Right atrium auricular region (tissue), 2 donors: ENCODE data around the gene COL11A2. TPM values are rescaled to one million over a fixed set of nuclear protein-coding genes. Genes with fewer than 3 reads are reported as not detected.

Source experiments
- DNase-seq: peaks from one replicate; pipeline ENCODE4 v3.0.0-alpha.2; 2019; ENCODE audit warnings: low spot score
- H3K27ac ChIP-seq, 2 donors: fragments of 200-600 bp; sonication (generic); 1 replicate in 1 of 2; 2 replicates in 1 of 2; pipeline ENCODE4 v1.5.1; 2016 to 2019
- H3K27me3 ChIP-seq, 2 donors: fragments of 200-600 bp; sonication (generic); one replicate each; pipeline versions ENCODE4 v1.5.1 to v1.6.0; 2017 to 2019
- H3K36me3 ChIP-seq: fragments of 200-600 bp; sonication (generic); one replicate; pipeline ENCODE4 v1.5.1; 2016
- H3K4me1 ChIP-seq, 2 donors: fragments of 200-600 bp; sonication (generic); one replicate each; pipeline versions ENCODE4 v1.5.1 to v1.6.0; 2017 to 2019
- H3K4me3 ChIP-seq, 2 donors: fragments of 200-600 bp; sonication (generic); 1 replicate in 1 of 2; 2 replicates in 1 of 2; pipeline ENCODE4 v1.5.1; 2017 to 2019; ENCODE audit warnings: mild to moderate bottlenecking in 1 of 2, moderate library complexity in 1 of 2
- H3K9me3 ChIP-seq, 2 donors: fragments of 200-600 bp; sonication (generic); one replicate each; pipeline ENCODE4 v1.5.1; 2019
- CTCF ChIP-seq, 2 donors: fragments of 200-600 bp; sonication (generic); IDR thresholded peaks; one replicate each; pipeline ENCODE4 v1.5.1; 2019; ENCODE audit warnings: antibody characterized with exemption in 2 of 2
- total RNA-seq, 2 donors: library from RNA; depleted of rRNA; stranded (reverse); fragments of >200 nt; gene quantifications; one replicate each; pipeline ENCODE4 v1.1.0, GENCODE V29; 2016

Gene COL11A2
- total RNA-seq, 2 donors from 2014 or later, result 0.63 to 1.5 TPM

- no peak overlapping the region for H3K27ac ChIP-seq
- no peaks in the 10 kb centered on the region for H3K36me3 ChIP-seq
- no peak overlapping the region for H3K4me3 ChIP-seq
- TF ChIP-seq CTCF (IDR thresholded peaks at IDR 0.05), result no peak
- H3K9me3 ChIP-seq, result no peaks in the 10 kb centered on the region
- H3K27me3 ChIP-seq, result no peaks in the 10 kb centered on the region
- H3K4me1 ChIP-seq, result no peaks in the 10 kb centered on the region
- DNase-seq, result no peak
Measured at GRCh38 chr6:33132081-33132524, 60.2 kb downstream of the COL11A2 start.

DNA sequence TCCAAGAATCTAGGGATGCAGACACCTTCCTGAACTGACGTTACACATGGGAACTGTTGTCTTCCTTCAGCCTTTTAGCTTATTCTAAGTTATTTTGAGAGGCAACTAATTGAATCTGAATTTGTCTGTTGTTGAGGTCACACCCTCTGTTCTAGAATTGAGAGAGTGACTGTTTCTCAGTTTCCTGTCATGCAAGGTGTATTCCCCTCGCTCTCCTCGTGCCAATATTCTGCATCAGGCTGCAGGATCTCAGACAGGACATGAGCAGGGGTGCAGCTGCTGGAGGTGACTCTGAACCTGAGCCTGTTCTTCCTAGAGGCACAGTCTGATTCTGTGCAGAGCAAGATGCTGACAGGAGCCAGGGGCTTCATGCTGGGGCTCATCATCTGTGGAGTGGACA, 63.9 kb downstream of the COL11A2 start:
- Histone ChIP-seq H3K4me3 (no peak overlapping the region), H3K4me1 (no peaks in the 10 kb centered on the region), H3K36me3 (no peaks in the 10 kb centered on the region), H3K9me3 (peaks cover 0 to 7% of the 10 kb centered on the region in 2 donors), H3K27me3 (no peaks in the 10 kb centered on the region), H3K27ac (no peak overlapping the region)
- DNase-seq, result no peak
- no peak for TF ChIP-seq CTCF (IDR thresholded peaks at IDR 0.05)

DNA sequence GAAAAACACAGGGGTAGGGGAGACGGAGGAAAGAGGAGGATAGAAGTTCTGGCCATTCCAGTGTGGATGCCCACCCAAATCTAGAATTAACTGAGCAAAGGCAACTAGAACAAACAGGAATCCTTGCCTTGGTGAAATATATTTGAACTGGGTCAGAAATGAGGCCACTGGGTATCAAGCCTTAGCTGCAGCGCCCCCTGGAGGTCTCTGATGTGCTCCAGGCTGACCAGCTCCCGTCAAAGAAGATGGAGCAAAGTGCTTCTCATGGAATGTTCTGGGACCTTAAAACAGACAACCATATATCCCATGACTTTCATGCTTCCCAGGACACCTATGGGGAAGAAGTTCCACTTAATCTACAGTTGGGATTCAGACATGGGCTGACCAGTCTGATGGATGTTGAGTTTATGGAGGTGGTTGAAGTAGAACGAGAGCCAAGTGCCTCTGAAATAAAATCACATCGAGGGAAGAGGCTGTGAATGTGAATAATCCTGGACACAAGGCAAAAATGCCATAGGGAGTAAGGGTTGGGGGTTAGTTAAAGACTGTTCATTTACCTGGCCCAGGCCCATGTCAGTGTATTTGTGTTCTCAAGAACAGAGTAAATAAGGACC, 66.1 kb downstream of the COL11A2 start:
- H3K36me3 ChIP-seq, result no peaks in the 10 kb centered on the region
- DNase-seq, result peak; percentile 77
- H3K27me3 ChIP-seq, result no peaks in the 10 kb centered on the region
- H3K4me3 ChIP-seq, result no peak overlapping the region
- H3K27ac ChIP-seq, result no peak overlapping the region
- H3K4me1 ChIP-seq, result no peaks in the 10 kb centered on the region
- peaks cover 0 to 8% of the 10 kb centered on the region in 2 donors for H3K9me3 ChIP-seq
- peak in 1 of 2 donors; percentile 67 for TF ChIP-seq CTCF (IDR thresholded peaks at IDR 0.05)

GRCh38 chr6:33124947-33125346, 67.3 kb downstream of the COL11A2 start:
- no peak for DNase-seq
- H3K9me3 ChIP-seq, result peaks cover 0 to 8% of the 10 kb centered on the region in 2 donors
- no peak overlapping the region for H3K4me3 ChIP-seq
- TF ChIP-seq CTCF (IDR thresholded peaks at IDR 0.05), result no peak
- no peaks in the 10 kb centered on the region for H3K36me3 ChIP-seq
- no peak overlapping the region for H3K27ac ChIP-seq
- no peaks in the 10 kb centered on the region for H3K27me3 ChIP-seq
- no peaks in the 10 kb centered on the region for H3K4me1 ChIP-seq

DNA sequence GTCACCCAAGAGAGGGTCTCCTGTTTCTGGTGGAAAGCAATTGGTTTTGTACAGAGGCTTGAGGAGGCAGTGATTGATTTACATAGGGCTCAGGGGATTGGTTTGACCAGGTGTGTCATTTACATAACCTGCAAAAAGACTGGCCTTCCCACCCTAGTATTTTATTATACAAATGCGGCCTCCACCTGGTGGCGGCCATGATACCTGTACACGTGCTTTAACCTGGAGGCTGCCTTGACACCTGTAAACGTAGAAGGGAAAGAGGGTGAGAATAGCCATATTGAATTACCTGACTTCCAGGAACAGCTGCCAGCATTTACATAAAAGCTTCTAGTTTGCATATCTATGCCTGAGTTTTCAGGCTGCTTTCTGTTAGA, 67.8 kb downstream of the COL11A2 start:
- Histone ChIP-seq H3K27ac (no peak overlapping the region), H3K27me3 (no peaks in the 10 kb centered on the region), H3K9me3 (peaks cover 0 to 8% of the 10 kb centered on the region in 2 donors), H3K4me3 (no peak overlapping the region), H3K36me3 (no peaks in the 10 kb centered on the region), H3K4me1 (no peaks in the 10 kb centered on the region)
- TF ChIP-seq CTCF (IDR thresholded peaks at IDR 0.05), result no peak
- DNase-seq, result no peak
